Activated naive CD8-positive, alpha-beta T cell (primary cell): ENCODE results near the gene AKAP6.

Experiments
- H3K27ac Mint-ChIP-seq: one replicate; pipeline ENCODE4 v1.8.0; 2021; ENCODE audit warnings: mixed read lengths
- H3K27me3 Mint-ChIP-seq: one replicate; pipeline ENCODE4 v1.8.0; 2021; ENCODE audit warnings: mixed read lengths
- H3K36me3 Mint-ChIP-seq: one replicate; pipeline ENCODE4 v1.8.0; 2021; ENCODE audit warnings: mixed read lengths
- H3K4me1 Mint-ChIP-seq: one replicate; pipeline ENCODE4 v1.8.0; 2021; ENCODE audit warnings: low read depth, mixed read lengths
- H3K4me3 Mint-ChIP-seq: one replicate; pipeline ENCODE4 v1.8.0; 2021; ENCODE audit warnings: mild to moderate bottlenecking, mixed read lengths
- H3K9me3 Mint-ChIP-seq: one replicate; pipeline ENCODE4 v1.8.0; 2021; ENCODE audit warnings: low read depth, mixed read lengths

The AKAP6 gene

GRCh38 chr14:32422440-32422839, 93.3 kb downstream of the AKAP6 start:
- H3K4me1 Mint-ChIP-seq, result no peaks in the 10 kb centered on the region
- H3K4me3 Mint-ChIP-seq, result no peak overlapping the region
- H3K36me3 Mint-ChIP-seq, result peaks cover 3% of the 10 kb centered on the region
- H3K9me3 Mint-ChIP-seq, result peaks cover 4% of the 10 kb centered on the region
- H3K27me3 Mint-ChIP-seq, result no peaks in the 10 kb centered on the region
- no peak overlapping the region for H3K27ac Mint-ChIP-seq

- H3K4me1 Mint-ChIP-seq, result no peaks in the 10 kb centered on the region
- H3K27me3 Mint-ChIP-seq, result no peaks in the 10 kb centered on the region
- H3K27ac Mint-ChIP-seq, result no peak overlapping the region
- H3K4me3 Mint-ChIP-seq, result no peak overlapping the region
- H3K9me3 Mint-ChIP-seq, result peaks cover 4% of the 10 kb centered on the region
- peaks cover 3% of the 10 kb centered on the region for H3K36me3 Mint-ChIP-seq
Observed at GRCh38 chr14:32426028-32426427, 96.9 kb downstream of the AKAP6 start.

GRCh38 chr14:32426586-32427388, 97.7 kb downstream of the AKAP6 start:
- Mint-ChIP-seq H3K4me1 (no peaks in the 10 kb centered on the region), H3K9me3 (peaks cover 4% of the 10 kb centered on the region), H3K4me3 (no peak overlapping the region), H3K27me3 (no peaks in the 10 kb centered on the region), H3K36me3 (peaks cover 3% of the 10 kb centered on the region), H3K27ac (no peak overlapping the region)

GRCh38 chr14:32427726-32428528, 98.8 kb downstream of the AKAP6 start:
- Mint-ChIP-seq H3K9me3 (peaks cover 1% of the 10 kb centered on the region), H3K27ac (no peak overlapping the region), H3K27me3 (no peaks in the 10 kb centered on the region), H3K36me3 (peaks cover under 1% of the 10 kb centered on the region), H3K4me1 (no peaks in the 10 kb centered on the region), H3K4me3 (no peak overlapping the region)

- no peaks in the 10 kb centered on the region for H3K4me1 Mint-ChIP-seq
- H3K27ac Mint-ChIP-seq, result no peak overlapping the region
- no peaks in the 10 kb centered on the region for H3K36me3 Mint-ChIP-seq
- no peaks in the 10 kb centered on the region for H3K9me3 Mint-ChIP-seq
- H3K4me3 Mint-ChIP-seq, result no peak overlapping the region
- no peaks in the 10 kb centered on the region for H3K27me3 Mint-ChIP-seq
Observed at GRCh38 chr14:32428875-32429274, 99.8 kb downstream of the AKAP6 start.

DNA sequence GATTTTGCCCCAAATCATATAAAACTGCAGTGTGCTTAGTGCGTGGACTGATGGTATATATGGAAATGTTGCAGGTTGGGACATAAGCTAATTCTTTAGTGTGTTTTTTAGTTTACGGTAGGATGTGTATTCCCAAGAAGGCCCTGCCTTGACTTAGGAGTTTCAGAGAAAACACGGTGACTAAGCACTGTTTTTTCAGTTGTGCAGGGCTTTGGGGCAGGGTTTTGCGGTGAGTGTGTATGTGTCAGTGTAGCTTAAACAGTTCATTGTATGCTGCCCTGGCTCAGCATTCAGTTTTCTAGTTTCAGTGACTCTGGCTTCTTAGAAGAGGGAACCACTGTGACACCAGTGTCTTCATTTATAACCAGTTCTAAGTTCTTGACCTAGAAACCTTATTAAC, 101.2 kb downstream of the AKAP6 start:
- H3K4me3 Mint-ChIP-seq, result no peak overlapping the region
- no peaks in the 10 kb centered on the region for H3K36me3 Mint-ChIP-seq
- no peak overlapping the region for H3K27ac Mint-ChIP-seq
- H3K4me1 Mint-ChIP-seq, result no peaks in the 10 kb centered on the region
- H3K27me3 Mint-ChIP-seq, result no peaks in the 10 kb centered on the region
- no peaks in the 10 kb centered on the region for H3K9me3 Mint-ChIP-seq

DNA sequence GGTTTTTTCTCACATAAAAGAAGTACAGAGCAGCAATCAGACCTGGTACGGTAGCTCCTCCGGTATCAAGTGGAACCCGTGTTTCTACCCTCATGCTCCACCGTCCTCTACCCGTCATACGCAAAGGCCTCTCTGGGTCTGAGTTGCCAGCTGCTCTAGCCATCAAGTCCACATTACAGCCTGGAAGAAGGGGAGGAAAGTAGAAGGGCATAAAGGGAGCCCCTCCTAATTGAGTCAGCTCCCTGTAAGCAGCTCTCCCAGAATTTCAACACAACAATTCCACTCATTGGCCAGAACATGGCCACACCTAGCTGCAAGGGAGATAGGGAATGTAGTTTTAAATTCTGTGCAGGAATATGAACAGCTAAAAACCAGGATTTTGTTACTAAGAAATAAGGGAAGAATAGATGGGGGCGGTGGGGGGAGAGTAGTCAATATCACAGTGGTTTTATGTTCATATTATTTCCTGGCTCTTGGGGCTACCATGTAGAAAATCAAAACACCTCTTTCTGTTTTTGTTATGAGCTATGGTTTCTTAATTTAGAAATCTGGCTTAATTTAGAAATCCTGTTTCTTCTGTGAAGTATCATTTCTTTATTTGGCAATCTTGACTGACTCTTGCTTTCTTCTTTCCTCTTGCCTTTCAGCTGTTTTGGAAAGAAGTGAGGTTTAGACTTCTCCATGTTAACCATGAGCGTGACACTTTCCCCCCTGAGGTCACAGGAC, 103.9 kb downstream of the AKAP6 start:
- H3K4me1 Mint-ChIP-seq, result no peaks in the 10 kb centered on the region
- peaks cover 5% of the 10 kb centered on the region for H3K36me3 Mint-ChIP-seq
- no peak overlapping the region for H3K27ac Mint-ChIP-seq
- H3K27me3 Mint-ChIP-seq, result no peaks in the 10 kb centered on the region
- no peak overlapping the region for H3K4me3 Mint-ChIP-seq
- H3K9me3 Mint-ChIP-seq, result no peaks in the 10 kb centered on the region

- peaks cover 8% of the 10 kb centered on the region for H3K4me1 Mint-ChIP-seq
- H3K27me3 Mint-ChIP-seq, result no peaks in the 10 kb centered on the region
- H3K27ac Mint-ChIP-seq, result no peak overlapping the region
- peaks cover 8% of the 10 kb centered on the region for H3K36me3 Mint-ChIP-seq
- H3K9me3 Mint-ChIP-seq, result no peaks in the 10 kb centered on the region
- no peak overlapping the region for H3K4me3 Mint-ChIP-seq
Observed at GRCh38 chr14:32434180-32434579, 105.1 kb downstream of the AKAP6 start.

GRCh38 chr14:32434880-32435279, 105.8 kb downstream of the AKAP6 start:
- H3K4me1 Mint-ChIP-seq, result peaks cover 8% of the 10 kb centered on the region
- H3K27ac Mint-ChIP-seq, result no peak overlapping the region
- H3K27me3 Mint-ChIP-seq, result no peaks in the 10 kb centered on the region
- H3K9me3 Mint-ChIP-seq, result peaks cover 4% of the 10 kb centered on the region
- peaks cover 12% of the 10 kb centered on the region for H3K36me3 Mint-ChIP-seq
- H3K4me3 Mint-ChIP-seq, result no peak overlapping the region

- H3K4me1 Mint-ChIP-seq, result peaks cover 8% of the 10 kb centered on the region
- no peak overlapping the region for H3K4me3 Mint-ChIP-seq
- H3K36me3 Mint-ChIP-seq, result peaks cover 12% of the 10 kb centered on the region
- H3K27me3 Mint-ChIP-seq, result no peaks in the 10 kb centered on the region
- H3K27ac Mint-ChIP-seq, result no peak overlapping the region
- H3K9me3 Mint-ChIP-seq, result peaks cover 4% of the 10 kb centered on the region
Observed at GRCh38 chr14:32435411-32435810, 106.3 kb downstream of the AKAP6 start.

- Mint-ChIP-seq H3K36me3 (peaks cover 12% of the 10 kb centered on the region), H3K9me3 (peaks cover 4% of the 10 kb centered on the region), H3K27ac (no peak overlapping the region), H3K4me3 (no peak overlapping the region), H3K27me3 (no peaks in the 10 kb centered on the region), H3K4me1 (peaks cover 8% of the 10 kb centered on the region)
Observed at GRCh38 chr14:32436993-32437392, 107.9 kb downstream of the AKAP6 start.

DNA sequence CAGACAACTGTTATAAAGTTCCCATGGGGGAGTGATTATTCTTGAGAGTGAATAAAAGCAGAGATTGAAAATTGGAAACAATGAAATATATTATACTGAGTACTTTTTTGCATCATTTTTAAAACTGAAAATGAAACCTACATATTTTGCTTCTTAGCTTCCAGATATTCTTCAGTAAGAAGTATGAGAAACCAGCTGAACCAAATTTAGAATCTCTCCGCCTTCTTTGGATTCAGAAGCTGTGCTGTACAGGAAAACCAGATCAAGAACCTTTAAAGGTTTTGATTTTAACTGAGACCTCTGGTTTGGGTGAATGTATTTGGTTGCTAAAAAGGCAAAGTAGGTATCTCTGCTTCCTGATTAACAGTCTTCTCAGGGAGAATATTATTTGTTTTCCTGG, 109.4 kb downstream of the AKAP6 start:
- Mint-ChIP-seq H3K27me3 (no peaks in the 10 kb centered on the region), H3K9me3 (peaks cover 4% of the 10 kb centered on the region), H3K27ac (no peak overlapping the region), H3K36me3 (peaks cover 12% of the 10 kb centered on the region), H3K4me1 (peaks cover 8% of the 10 kb centered on the region), H3K4me3 (no peak overlapping the region)

DNA sequence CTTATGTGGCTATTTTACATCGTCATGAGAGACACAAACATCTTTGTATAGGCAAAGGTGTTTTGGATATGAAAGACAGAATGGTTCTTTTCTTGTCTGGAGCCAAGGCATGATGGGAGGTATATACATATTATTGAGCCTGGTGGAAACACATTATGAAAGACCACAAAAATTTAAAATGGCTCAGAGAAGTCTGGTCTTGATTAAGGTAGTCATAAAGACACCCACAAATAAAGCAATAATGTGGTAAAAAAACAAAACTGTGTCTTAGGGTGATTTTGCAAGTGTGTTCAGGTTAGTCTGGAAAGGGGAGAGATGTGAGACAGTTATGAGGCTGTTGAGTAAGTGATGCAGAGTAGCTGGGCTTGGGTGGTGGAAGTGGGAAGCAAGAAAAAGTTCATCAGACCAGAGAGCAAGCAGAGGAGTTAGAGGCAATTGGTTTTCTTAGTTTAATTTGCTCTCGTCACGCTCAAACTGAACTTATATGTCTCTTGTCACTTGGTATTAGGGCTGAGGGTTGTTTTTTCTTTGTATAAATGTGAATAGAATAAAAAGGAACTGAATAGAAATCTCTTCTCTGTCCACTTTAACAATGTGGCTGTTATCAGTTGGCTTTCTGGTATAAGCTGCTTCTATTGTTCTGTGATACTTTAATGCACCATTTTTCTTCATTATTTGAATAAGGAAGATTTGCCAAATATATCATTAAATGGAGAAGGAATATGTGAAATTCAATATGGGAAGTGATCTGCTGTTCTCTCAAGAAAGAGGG, 115.0 kb downstream of the AKAP6 start:
- Mint-ChIP-seq H3K36me3 (peaks cover 4% of the 10 kb centered on the region), H3K4me3 (no peak overlapping the region), H3K4me1 (no peaks in the 10 kb centered on the region), H3K27ac (no peak overlapping the region), H3K9me3 (peaks cover 4% of the 10 kb centered on the region), H3K27me3 (no peaks in the 10 kb centered on the region)

- Mint-ChIP-seq H3K9me3 (no peaks in the 10 kb centered on the region), H3K4me3 (no peak overlapping the region), H3K27ac (no peak overlapping the region), H3K36me3 (no peaks in the 10 kb centered on the region), H3K4me1 (no peaks in the 10 kb centered on the region), H3K27me3 (no peaks in the 10 kb centered on the region)
Observed at GRCh38 chr14:32447371-32447770, 118.3 kb downstream of the AKAP6 start.
